Measurements from ENCODE around the gene RALGAPB. TPM values are rescaled to one million over a fixed set of nuclear protein-coding genes. Genes with fewer than 3 reads are reported as not detected.
"Not testable (repeated sequence)": the region's sequence is repeated elsewhere in the genome, so short reads cannot be mapped to it uniquely, and the experiment has no call there.

The RALGAPB gene
- 20.0 and 20.8 TPM in 2 replicates for total RNA-seq (2014; rRNA removed; shearing (Covaris generic))

DNA sequence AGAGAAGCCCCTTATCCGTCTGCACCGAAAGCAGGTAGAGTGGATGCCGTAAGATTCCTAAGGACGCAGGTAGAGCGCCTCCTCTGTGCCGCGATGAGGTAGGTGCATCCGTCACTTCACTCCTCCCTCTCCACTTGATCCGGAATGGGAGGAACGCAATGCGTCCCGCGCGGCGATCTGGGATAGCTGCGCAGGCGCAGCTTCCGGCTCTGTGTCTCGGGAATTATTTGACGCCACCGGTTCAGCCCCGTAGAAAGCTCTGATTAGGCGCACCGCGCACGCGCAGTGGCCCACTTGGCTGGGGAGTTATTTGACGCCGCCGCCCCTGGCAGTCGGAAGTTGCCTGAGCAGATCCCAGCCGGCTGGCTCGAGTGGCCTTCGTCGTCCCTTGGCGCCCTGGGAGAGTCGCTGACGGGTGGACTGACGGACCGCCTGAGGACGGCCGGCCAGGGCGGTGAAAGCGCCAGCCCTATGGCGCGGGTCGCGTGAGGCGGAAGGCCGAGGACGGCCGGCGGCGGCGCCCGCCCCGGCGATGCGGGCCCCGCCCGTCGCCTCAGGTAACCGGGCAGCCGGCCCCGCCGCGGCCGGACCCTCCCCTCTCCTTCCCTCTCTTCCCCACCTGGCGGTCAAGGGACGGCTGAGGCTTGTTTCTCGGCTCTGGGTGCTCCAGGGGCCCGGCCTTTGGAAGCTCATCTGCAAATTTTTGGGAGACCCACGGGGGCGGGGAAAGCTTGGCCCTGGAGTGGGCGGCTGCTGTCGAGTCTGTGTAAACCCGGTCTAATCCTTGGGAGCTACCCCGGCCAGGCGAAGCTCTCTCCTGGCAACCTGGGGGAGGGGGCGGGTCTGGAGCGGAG is at the start of gene RALGAPB:
TSS of gene RALGAPB (plus strand) at position 331 of the 854 bp plus-strand sequence. CDS start 15,590 bp downstream, outside the sequence.
- peak; percentile 99 for DNase-seq (ENCODE audit: low spot score)

DNA sequence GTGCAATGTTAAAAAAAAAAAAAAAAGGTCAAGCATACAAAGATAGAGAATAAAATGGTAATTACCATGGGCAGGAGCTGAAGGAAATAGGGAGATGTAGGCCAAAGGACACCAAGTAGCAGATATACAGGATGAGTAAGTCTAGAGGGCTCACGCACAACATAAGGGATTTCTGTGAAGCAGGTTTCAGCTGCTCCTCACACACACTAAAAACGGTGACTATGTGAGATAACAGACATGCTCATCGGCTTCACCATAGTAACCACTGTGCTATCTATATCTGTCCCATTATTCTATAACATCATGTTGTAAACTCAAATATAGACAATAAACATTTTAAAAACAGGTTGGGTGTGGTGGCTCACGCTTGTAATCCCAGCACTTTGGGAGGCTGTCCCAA is 49.1 kb upstream of the RALGAPB start:
- no peak for DNase-seq (ENCODE audit: low spot score)

DNA sequence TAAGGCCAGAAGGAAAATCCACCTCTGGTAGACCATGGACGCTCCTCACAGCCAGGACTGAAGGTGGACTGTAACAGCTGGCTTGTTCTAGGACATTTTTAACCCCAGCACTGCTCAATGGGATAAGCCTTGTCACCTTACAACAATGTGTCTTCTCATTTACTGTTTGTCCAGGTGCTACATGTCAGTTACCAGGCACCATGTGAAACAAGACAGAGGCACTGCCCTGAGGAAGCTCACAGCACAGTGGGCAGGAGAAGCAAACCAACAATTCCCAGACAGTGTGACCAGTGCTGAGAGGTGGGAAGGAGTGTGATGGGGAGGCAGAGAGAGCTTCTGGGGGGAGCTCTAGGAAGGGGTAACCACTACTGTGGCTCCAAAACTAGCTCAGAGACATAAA is 48.2 kb upstream of the RALGAPB start:
- DNase-seq (ENCODE audit: low spot score): no peak

DNA sequence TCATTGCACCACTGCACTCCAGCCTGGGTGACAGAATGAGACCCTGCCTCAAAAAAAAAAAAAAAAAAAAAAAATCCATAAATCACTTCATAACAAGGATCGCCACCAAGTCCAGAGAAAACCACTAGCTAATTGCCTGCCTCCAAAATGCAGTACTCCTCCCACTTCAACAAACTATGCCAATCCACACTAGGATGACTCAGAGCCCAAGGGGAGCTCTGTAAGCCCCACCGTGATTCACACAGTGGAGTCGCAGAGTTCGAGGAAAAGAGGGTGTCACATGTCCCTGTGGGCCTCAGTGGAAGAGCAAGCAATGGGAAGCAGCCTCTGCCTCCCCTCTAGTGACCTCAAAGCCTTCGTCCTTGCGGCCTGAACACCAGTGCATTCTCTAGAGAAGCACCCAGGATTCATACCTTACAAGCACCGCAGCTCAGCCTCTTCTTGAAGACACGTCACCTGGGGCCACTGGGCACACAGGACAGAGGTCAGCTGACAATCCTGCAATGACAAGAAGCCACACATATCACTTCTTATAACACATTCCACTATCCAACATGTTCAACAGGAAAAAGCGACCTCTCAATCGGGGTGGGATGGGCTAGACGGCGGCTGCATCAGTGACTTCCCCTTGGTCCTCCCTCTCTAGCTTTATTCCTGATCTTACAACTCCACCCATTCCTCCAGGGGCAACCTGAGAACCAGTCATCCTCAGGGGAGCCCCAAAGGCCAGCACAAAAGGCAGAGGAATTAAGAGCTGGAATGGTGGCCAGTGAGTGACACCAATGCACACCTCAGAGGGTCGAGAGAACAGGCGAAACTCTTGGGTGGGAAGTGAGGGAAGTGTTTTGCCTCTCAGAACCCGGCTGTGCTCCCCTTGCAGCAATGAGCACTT is 46.4 kb upstream of the RALGAPB start:
- peak; percentile 97 for DNase-seq (ENCODE audit: low spot score)

DNA sequence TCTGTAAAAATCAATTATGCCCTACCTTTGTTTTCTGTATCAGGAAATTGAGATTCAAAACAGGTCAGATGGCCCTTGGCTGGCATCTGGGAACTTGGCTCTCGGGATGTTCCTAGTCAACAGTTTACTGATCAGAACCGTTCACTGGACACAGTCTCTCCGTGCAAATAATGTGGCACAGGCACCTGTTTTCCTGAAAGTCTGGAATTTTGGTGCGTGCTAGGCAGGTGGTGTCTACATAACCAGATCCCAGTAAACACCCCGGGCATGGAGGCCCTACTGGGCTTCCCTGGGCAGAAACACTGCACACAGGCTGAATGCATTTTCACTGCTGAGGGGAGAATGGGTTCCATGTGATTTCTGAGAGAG is 45.0 kb upstream of the RALGAPB start:
- no peak for DNase-seq (ENCODE audit: low spot score)

DNA sequence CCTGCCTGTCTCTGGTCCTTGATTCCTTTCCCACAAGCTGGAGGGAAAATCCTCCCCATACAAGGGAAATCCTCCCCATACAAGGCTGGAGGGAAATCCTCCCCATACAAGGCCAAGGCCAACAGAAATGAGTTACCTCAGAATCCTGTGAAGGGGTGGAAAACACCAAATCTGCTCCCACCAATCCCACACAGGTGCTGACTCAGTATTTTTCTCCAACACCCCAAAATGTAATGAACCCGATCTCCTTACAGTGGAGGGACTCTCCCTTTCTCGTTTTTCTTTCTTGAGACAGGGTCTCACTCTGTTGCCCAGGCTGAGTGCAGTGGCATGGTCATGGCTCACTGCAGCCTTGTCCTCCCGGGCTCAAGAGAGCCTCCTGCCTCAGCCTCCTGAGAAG is 43.8 kb upstream of the RALGAPB start:
- no peak for DNase-seq (ENCODE audit: low spot score)

DNA sequence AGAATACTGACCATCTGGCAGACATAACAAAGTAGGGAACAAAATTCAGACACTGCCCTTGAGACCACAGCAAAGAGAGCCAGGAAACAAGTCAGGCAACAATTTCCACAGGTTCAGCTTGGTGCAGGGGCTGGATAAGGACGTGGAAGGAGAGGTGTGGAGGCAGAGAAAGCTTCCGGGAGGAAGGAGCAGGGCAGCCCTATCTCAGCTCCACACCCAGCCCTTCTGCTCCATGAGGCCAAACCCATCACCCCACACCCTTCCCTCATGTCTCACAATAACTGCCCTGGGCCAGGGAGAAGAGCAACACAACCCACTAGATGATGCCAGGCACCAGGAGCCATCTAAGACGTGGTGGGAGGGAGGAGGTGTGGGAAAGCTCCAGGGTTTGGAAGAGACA is 43.3 kb upstream of the RALGAPB start:
- no peak for DNase-seq (ENCODE audit: low spot score)

DNA sequence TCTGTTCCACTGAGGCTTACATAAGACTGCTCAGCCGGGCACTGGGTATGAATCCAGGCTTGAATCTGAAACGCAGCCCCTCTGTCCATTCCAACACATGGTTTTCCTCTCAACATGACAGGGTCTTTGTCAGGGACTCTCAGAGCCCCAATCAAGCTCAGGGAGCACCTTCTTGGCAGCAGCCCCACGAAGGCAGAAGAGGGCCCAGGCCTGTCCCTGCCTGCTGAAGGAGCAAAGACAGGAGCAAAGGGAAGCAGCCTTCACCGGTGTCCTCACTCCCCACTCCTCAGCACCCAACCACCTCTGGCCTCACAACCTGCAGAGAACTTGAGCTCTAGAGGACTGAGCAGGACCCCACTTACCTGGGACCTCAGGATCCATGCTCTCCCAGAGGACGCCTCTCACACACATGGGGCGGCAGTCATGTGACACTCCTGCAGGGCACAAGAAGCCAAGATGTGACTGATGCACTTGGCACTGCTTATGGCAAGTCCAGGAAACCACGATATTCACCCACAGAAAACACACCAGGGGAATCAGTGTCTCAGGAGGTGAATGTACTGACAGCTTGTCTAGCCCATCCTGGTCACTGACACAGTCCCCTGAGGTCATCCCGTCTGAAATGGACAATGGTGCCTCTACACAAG is 41.8 kb upstream of the RALGAPB start:
- DNase-seq (ENCODE audit: low spot score): peak; percentile 30

DNA sequence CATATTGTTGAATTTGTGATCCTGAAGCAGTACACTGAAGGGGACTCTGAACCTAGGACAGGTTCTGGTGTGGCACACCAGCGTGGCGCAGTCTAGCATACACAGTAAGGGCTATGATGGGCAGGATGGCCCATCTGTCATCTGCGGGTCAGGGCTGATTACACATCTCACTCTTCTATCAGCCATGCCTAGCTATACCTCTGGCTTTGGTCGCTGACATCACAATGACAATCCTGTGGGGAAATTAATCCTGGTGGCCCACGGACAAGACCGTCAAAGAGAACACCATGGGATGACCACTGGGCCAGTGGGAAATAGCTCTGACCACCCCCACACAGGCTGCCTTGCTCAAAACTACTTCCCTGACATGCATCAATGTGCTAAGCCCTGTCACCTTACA is 40.4 kb upstream of the RALGAPB start:
- no peak for DNase-seq (ENCODE audit: low spot score)

DNA sequence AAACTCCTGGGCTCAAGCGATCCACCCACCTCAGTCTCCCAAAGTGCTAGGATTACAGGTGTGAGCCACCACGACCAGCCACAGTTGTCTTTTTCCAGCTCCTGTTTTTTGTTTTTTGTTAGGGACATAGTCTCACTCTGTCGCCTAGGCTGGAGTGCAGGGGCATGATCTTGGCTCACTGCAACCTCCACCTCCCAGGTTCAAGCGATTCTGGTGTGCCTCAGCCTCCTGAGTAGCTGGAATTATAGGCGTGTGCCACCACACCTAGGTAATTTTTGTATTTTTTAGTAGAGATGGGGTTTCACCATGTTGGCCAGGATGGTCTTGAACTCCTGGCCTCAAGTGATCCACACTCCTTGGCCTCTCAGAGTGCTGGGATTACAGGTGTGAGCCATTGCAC is 39.8 kb upstream of the RALGAPB start:
- DNase-seq (ENCODE audit: low spot score): not testable (repeated sequence)

DNA sequence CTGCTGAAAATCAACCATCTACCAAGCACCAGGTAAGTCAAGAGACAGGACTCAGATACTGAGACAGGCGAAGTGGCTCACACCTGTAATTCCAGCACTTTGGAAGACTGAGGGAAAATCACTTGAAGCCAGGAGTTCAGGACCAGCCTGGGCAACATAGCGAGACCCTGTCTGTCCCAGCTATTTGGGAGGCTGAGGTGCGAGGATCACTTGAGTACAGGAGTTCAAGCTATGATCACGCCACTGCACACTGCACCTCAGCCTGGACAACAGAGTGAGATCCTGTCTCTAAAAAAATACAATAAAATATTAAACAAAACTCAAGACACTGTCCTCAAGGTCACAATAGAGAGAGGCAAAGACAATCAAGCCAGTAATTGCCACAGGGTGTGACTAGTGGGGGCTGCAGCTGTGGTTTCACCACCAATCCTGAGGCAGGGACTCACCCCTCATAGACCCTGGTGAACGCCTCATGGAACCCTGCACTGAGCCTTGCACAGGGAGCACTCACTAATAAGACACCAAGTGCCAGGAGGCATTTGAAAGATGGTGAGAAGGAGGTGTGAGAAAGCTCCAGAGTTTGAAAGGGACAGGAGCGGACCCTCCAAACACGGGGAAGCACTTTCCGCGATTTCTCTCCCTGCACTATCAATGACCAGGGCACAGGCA is 39.2 kb upstream of the RALGAPB start:
- DNase-seq (ENCODE audit: low spot score): no peak

DNA sequence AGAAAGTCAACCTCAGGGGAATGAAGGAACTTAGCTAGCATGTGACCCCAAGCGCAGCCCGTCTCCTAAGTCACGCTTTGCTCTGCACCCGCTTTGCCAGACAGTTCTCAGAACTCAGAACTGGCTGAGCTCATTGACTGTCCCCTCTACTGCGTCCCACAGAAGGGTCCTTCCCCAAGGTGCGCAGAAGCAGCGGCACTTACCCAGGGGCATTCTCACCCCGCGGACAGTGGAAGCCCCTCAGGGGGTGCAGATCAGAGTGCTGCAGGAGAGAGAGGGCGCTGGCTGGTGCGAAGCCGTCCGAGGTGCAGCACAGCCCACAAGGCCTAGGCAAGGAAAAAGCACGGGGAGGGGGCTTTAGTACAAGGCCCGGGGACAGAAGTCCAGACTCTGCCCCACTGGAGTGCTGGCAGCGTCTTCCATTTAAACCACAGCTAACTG is 38.3 kb upstream of the RALGAPB start:
- DNase-seq (ENCODE audit: low spot score): peak; percentile 17

DNA sequence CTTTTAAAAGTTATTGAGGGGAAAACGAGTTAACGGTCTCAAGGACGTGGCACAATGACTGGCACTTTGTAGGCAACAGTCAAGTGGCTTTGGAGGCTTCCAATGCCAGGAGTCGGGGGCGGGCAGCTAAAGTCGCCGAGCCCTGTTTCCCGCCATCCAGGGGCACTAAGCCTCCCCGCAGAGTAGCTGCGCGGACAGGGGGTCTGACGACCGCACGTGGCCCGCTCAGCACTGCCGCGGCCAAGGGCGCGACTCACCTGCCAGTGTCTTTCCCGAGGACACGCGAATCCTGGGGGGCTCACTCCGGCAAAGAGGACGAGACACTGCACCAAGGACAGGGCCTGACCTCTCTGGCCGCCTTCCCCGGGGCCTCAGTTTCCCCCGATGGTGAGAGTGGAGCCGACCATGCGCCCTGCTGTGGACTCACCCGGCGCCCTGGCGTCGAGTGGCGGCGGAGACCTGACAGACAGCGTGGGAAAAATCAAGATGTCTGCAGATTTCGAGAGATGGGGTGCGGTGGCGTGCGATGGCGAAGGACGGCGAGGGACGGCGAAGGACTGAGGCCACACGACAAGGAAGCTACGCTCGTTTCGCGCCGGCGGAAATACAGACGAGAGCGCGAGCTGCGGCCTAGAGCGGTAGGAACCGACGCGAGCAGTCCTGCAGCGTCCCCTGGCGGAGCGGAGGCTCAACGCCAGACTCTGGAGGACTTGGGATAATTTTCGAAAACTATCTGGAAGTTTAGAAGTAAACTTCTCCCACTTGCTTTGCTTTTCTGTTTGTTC is 37.7 kb upstream of the RALGAPB start, which contains the start of gene SNHG17:
TSS of gene SNHG17 (minus strand) at position 559 of the 785 bp plus-strand sequence.
- peak; percentile 83 for DNase-seq (ENCODE audit: low spot score)

DNA sequence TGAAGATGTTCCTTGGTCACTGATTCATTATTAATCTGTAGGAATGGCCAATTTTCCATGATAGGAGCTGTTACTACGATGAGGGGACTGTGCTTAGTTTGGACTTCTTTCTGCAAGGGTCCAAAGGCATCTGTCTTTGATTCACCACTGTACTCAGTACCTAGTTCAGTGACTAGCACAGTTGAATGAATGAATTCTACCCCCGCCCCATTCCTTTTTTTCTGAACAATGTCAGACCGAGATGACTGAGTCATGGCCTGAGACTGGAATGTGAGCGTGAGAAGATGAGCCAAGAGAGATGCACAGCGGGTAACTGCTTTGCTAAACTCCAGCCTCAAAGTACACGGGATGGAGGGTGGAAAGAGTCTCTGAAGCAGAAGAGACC is 37.1 kb upstream of the RALGAPB start:
- DNase-seq (ENCODE audit: low spot score): peak; percentile 32

DNA sequence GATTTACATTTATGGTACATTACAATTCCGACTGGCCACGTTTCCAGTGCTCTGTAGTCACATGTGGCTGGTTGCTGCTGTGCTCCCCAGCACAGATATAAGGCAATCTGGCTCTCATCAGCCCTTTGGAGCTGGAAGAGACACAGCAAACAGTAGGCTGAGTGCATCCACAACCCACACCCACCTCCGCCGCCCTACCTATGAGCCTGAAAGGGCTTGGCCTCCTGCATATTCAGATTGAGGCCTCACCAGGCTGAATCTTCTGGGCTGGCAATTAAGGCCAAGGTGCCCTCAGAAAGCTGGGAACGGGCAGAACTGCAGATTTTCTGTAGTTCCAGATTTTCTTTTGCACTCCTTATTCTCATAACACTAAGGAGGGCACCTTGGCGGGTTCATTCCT is 34.8 kb upstream of the RALGAPB start:
- DNase-seq (ENCODE audit: low spot score): no peak

DNA sequence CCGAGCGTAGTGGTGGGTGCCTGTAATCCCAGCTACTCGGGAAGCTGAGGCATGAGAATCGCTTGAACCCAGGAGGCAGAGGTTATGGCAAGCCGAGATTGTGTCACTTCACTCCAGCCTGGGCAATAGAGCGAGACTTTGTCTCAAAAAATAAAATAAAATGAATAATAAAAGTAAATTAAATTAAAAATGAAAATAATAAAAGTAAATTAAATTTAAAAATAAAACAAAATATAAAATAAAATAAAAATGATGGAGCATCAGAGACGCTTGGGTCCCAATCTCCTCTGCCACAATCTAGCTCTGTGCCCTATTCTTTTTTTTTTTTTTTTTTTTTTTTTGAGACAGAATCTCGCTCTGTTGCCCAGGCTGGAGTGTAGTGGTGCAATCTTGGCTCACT is 31.5 kb upstream of the RALGAPB start:
- DNase-seq (ENCODE audit: low spot score): not testable (repeated sequence)

DNA sequence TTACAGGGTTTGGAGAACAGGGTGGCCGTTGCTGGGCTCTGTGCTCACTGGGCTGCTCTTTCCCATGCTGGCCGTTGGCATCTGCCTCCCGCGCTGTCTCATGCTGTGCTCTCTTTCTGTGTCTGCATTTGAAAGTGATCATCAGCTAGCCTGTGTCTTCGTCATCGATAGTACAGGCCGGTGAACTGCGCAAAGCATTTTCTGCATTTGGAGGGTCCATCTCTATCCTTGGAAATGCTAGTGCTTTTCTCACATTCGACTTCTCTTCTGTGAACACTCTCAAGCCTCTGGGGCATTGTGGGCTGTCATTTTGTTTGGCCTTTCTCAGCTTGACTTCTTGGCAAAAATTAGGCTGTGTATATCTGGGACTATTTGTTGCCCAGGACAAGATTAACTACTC is 30.7 kb upstream of the RALGAPB start:
- DNase-seq (ENCODE audit: low spot score): no peak

DNA sequence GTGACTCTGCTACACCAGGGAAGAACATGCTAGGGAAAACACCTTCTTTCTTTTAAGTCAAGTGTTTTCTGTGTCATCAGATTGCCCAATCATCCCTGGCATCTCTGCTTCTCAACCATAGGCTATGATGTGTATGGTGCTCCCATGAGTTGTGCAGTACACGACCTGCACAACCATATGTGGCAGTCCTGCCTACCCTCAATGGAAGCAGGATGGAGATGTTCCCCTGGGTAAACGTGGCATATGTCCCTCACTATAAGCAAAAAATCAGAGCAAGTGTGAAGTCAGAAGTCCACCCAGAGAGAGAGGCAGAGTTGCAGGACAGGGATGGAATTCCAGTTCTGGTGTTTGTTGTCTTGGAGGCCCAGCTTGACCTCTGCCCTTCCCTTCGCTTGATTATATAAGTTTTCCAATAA is 27.3 kb upstream of the RALGAPB start:
- no peak for DNase-seq (ENCODE audit: low spot score)

DNA sequence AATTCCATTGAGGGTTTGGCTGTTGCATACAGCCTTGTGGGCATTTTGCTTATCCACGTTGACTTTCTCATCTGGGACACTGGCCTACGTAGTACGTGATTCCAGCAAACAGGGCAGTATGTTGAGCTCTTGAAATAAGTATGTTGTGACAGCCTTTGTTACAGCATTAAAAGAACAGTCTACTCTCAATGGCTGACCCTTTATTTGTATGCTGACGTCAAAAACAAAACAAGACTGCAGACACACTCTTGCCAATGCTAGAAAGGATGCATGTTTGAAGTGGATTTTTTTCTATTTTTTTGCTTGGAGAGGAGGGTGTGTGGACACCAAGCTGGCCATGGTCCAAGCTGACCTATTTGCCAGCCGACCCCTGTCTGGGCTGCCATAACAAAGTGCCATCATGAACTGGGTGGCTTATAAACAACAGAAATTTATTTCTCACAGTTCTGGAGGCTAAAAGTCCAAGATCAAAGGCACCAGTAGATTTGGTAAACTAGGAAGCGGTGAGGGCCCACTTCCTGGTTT is 26.7 kb upstream of the RALGAPB start:
- DNase-seq (ENCODE audit: low spot score): no peak

DNA sequence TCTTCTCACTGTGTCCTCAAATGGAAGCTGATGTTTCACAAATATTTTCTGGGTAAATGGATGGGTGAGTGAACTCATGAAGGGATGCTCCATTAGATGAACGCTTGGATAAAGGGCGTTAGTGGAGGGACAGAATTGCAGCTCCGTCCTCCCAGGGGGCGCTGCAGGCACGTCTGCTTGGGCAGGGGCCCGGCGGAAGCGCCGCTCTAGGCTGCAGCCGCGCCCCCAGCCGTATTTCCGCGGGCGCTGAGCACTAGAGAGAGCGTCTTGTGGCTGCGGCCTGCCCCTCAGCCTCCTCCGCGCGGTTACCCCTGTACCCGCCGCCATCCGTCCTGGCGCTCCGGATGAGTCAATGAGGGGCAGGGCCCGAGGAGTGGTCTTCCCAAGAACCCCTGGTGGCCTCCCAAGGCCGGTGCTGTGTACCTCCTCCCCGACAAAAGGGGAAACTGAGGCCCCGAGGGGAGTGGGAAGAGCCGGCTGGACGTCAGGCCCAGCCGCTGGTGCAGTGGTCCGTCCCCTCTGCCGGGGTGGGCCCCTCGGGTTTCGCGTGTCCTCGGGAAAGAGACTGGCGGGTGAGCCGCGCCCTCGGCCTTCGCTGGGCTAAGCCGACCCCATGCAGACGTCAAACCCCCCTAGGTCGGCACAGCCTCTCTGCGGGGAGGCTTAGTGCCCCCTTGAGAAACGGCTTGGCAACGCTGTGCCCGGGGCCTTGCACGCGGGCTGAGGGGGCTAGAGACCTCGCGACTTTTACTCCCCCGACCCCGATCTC is 26.0 kb upstream of the RALGAPB start:
- DNase-seq (ENCODE audit: low spot score): peak; percentile 83

All from A172 (cell line).